GM10248 (cell line): Measurements from ENCODE around the gene MRPS34.

Experiments used
- CTCF ChIA-PET: fragments of 300-600 bp; sonication (Branson Sonifier 250); formaldehyde crosslinking; extraction: SDS; loops from one replicate; lab custom pipeline; 2021; ENCODE audit warnings: antibody characterized with exemption; lab: Yijun Ruan, JAX
- POLR2A ChIA-PET: fragments of 350-650 bp; sonication (Branson Sonifier 250); formaldehyde crosslinking; extraction: SDS; loops from one replicate; lab custom pipeline; 2020; ENCODE audit warnings: antibody characterized with exemption; lab: Yijun Ruan, JAX
- DNase-seq: peaks from one replicate; pipeline ENCODE4 v3.0.0; 2012; ENCODE audit errors: extremely low spot score
- CTCF ChIP-seq: IDR thresholded peaks from 2 replicates; pipeline ENCODE4 v1.5.1; 2012; ENCODE audit warnings: mild to moderate bottlenecking, low read depth; ENCODE audit errors: extremely low read depth, missing control alignments, control extremely low read depth

The MRPS34 gene

GRCh38 chr16:1818873-1819525 is 46.1 kb upstream of the MRPS34 start:
- CTCF ChIA-PET = no interaction called here
- POLR2A ChIA-PET = no interaction called here
- DNase-seq = no peak
- no peak for TF ChIP-seq CTCF

GRCh38 chr16:1818204-1818872 is 45.4 kb upstream of the MRPS34 start:
- DNase-seq = no peak
- ChIA-PET POLR2A (no interaction called here), CTCF (no interaction called here)
- no peak for TF ChIP-seq CTCF

- no peak for TF ChIP-seq CTCF
- POLR2A ChIA-PET = no interaction called here
- CTCF ChIA-PET = no interaction called here
- no peak for DNase-seq
These were observed 44.8 kb upstream of the MRPS34 start for GRCh38 chr16:1817716-1818115.

GRCh38 chr16:1817276-1817589 is 44.3 kb upstream of the MRPS34 start:
- TF ChIP-seq CTCF = no peak
- ChIA-PET CTCF (no interaction called here), POLR2A (interaction anchor here (0.6 kb wide), 1 partner anchor 32 kb away, joined by 3 read pairs; no protein-coding TSS in a partner anchor)
- DNase-seq = no peak

GRCh38 chr16:1816396-1817275 is 43.7 kb upstream of the MRPS34 start:
- no peak for DNase-seq
- ChIA-PET POLR2A (interaction anchor here (0.6 kb wide), 1 partner anchor 33 kb away, joined by 3 read pairs; no protein-coding TSS in a partner anchor), CTCF (no interaction called here)
- no peak for TF ChIP-seq CTCF

GRCh38 chr16:1815461-1815860 is 42.5 kb upstream of the MRPS34 start:
- CTCF ChIA-PET = no interaction called here
- DNase-seq = no peak
- POLR2A ChIA-PET = no interaction called here
- no peak for TF ChIP-seq CTCF
